GM19372 (cell line): ENCODE results near the gene FGF13.

Source experiments
- ATAC-seq: cut with Tn5 transposase; IDR thresholded peaks from one replicate; pipeline ENCODE4 v1.9.1; 2021; ENCODE audit warnings: mild to moderate bottlenecking, low read depth, moderate library complexity; ENCODE audit not compliant: unreplicated experiment

The FGF13 gene

GRCh38 chrX:138664466-138664865 is 47.1 kb downstream of the FGF13 start:
- no peak for ATAC-seq

- ATAC-seq: no peak
Observed at GRCh38 chrX:138664016-138664415, 47.5 kb downstream of the FGF13 start.

GRCh38 chrX:138651494-138651893 is 60.0 kb downstream of the FGF13 start:
- ATAC-seq: no peak

GRCh38 chrX:138648568-138648967 is 62.9 kb downstream of the FGF13 start:
- no peak for ATAC-seq

GRCh38 chrX:138638996-138639395 is 72.5 kb downstream of the FGF13 start:
- no peak for ATAC-seq
